Muscle layer of colon (tissue), 2 donors: Measurements from ENCODE around the gene NTHL1.

Experiments used
- H3K27ac ChIP-seq: one replicate; pipeline ENCODE4 v1.7.0; 2013; ENCODE audit warnings: low read depth, mild to moderate bottlenecking, low read length, moderate library complexity
- H3K27me3 ChIP-seq, 2 donors: one replicate each; pipeline ENCODE4 v1.7.0; 2013; ENCODE audit warnings: low read length in 2 of 2, mild to moderate bottlenecking in 2 of 2; ENCODE audit not compliant: insufficient read depth in 2 of 2, control insufficient read depth in 1 of 2
- H3K36me3 ChIP-seq: one replicate; pipeline ENCODE4 v1.7.0; 2013; ENCODE audit warnings: mild to moderate bottlenecking, low read length; ENCODE audit not compliant: insufficient read depth
- H3K4me1 ChIP-seq: one replicate; pipeline ENCODE4 v1.7.0; 2013; ENCODE audit warnings: mild to moderate bottlenecking, low read length; ENCODE audit not compliant: insufficient read depth
- H3K4me3 ChIP-seq, 2 donors: one replicate each; pipeline ENCODE4 v1.7.0; 2013; ENCODE audit warnings: low read length in 2 of 2, low read depth in 1 of 2, mild to moderate bottlenecking in 1 of 2, moderate library complexity in 1 of 2
- H3K9ac ChIP-seq: one replicate; pipeline ENCODE4 v1.7.0; 2013; ENCODE audit warnings: low read length
- H3K9me3 ChIP-seq: one replicate; pipeline ENCODE4 v1.7.0; 2013; ENCODE audit warnings: mild to moderate bottlenecking, low read length
- donor health status: abdominal sarcoma.
- donor health status: Adenocarcinoma of cecum.

NTHL1 gene

GRCh38 chr16:2058872-2059271 lies 11.2 kb upstream of the NTHL1 start:
- Histone ChIP-seq H3K4me3 (no peak overlapping the region), H3K36me3 (peaks cover 52% of the 10 kb centered on the region), H3K4me1 (no peaks in the 10 kb centered on the region), H3K27me3 (no peaks in the 10 kb centered on the region), H3K27ac (no peak overlapping the region), H3K9me3 (no peaks in the 10 kb centered on the region), H3K9ac (no peak overlapping the region)

GRCh38 chr16:2058420-2058819 lies 10.8 kb upstream of the NTHL1 start:
- H3K9ac ChIP-seq = no peak overlapping the region
- H3K27ac ChIP-seq = no peak overlapping the region
- peaks cover 52% of the 10 kb centered on the region for H3K36me3 ChIP-seq
- H3K4me3 ChIP-seq = no peak overlapping the region
- no peaks in the 10 kb centered on the region for H3K9me3 ChIP-seq
- H3K4me1 ChIP-seq = no peaks in the 10 kb centered on the region
- H3K27me3 ChIP-seq = no peaks in the 10 kb centered on the region

DNA sequence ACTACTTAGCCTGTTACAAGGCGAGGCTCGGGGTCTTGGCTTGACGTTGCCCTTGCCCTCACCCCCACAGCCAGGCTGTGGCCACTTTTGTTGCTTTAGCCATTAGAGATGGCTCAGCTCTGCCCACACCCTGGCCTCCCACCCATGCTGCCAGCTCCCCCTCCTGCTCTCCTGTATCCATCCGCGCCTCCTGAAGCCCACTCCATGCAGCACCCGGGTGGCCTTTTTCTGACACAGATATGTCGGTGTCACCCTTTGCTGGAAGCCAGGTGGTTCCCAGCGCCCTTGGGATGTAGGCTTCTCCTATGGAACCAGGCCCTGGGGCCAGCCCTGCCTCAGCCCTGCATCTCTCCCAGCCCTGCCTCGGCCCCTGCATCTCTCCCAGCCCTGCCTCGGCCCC lies 9.8 kb upstream of the NTHL1 start:
- Histone ChIP-seq H3K4me3 (no peak overlapping the region), H3K27ac (no peak overlapping the region), H3K9ac (no peak overlapping the region), H3K9me3 (no peaks in the 10 kb centered on the region), H3K4me1 (no peaks in the 10 kb centered on the region), H3K36me3 (peaks cover 58% of the 10 kb centered on the region), H3K27me3 (no peaks in the 10 kb centered on the region)

GRCh38 chr16:2056681-2057407 lies 9.2 kb upstream of the NTHL1 start:
- Histone ChIP-seq H3K27me3 (no peaks in the 10 kb centered on the region), H3K4me1 (no peaks in the 10 kb centered on the region), H3K4me3 (no peak overlapping the region), H3K36me3 (peaks cover 64% of the 10 kb centered on the region), H3K27ac (no peak overlapping the region), H3K9ac (no peak overlapping the region), H3K9me3 (no peaks in the 10 kb centered on the region)

DNA sequence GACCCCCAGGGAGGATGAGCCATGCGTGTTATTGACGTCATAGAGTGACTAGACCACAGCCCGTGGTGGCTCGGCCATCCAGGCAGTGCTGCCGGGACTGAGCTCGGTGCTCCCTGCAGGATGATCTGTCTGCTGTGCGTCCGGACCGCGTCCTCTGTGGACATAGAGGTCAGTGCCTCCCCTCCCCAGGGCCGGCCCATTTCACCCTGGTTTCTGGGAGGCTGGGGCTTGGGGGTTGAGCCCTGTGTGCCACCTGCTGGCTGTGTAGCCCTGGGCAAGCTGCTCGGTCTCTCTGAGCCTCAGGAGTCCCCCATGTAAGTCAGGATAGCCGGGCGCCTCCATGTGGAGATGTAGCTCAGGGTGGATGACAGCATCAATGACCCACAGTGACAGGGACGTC lies 8.4 kb upstream of the NTHL1 start:
- H3K27me3 ChIP-seq = no peaks in the 10 kb centered on the region
- H3K9me3 ChIP-seq = no peaks in the 10 kb centered on the region
- H3K27ac ChIP-seq = no peak overlapping the region
- peaks cover 70% of the 10 kb centered on the region for H3K36me3 ChIP-seq
- H3K4me1 ChIP-seq = no peaks in the 10 kb centered on the region
- H3K4me3 ChIP-seq = no peak overlapping the region
- no peak overlapping the region for H3K9ac ChIP-seq

- H3K9me3 ChIP-seq = no peaks in the 10 kb centered on the region
- no peaks in the 10 kb centered on the region for H3K4me1 ChIP-seq
- peaks cover 73% of the 10 kb centered on the region for H3K36me3 ChIP-seq
- no peak overlapping the region for H3K9ac ChIP-seq
- no peaks in the 10 kb centered on the region for H3K27me3 ChIP-seq
- no peak overlapping the region for H3K4me3 ChIP-seq
- H3K27ac ChIP-seq = no peak overlapping the region
These were observed 7.1 kb upstream of the NTHL1 start for GRCh38 chr16:2054543-2055245.

DNA sequence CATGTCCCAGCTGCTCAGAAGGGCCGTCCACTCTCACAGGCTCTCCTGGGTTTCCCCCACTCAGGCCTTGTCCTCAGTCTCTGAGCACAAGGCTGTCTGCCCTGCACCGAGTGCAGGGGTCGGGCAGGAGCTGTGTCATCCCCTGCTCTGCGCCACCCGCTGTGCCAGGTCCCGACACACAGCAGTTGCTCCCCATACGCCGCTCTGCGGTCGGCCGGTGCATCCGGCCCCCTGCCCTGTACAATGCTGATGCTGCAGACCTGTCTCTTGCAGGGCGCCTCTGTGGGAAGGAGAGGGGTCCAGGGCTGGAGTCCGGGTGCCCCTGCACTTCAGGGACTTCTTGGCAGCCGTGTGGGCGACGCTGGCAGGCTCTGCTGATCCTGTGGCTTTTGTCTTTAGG lies 6.3 kb upstream of the NTHL1 start:
- Histone ChIP-seq H3K4me1 (peaks cover under 1% of the 10 kb centered on the region), H3K27me3 (no peaks in the 10 kb centered on the region), H3K36me3 (peaks cover 72% of the 10 kb centered on the region), H3K9me3 (no peaks in the 10 kb centered on the region), H3K4me3 (no peak overlapping the region), H3K27ac (no peak overlapping the region), H3K9ac (no peak overlapping the region)

GRCh38 chr16:2053211-2053610 lies 5.6 kb upstream of the NTHL1 start:
- Histone ChIP-seq H3K27ac (no peak overlapping the region), H3K27me3 (no peaks in the 10 kb centered on the region), H3K4me1 (peaks cover 6% of the 10 kb centered on the region), H3K4me3 (no peak overlapping the region), H3K36me3 (peaks cover 65% of the 10 kb centered on the region), H3K9me3 (no peaks in the 10 kb centered on the region), H3K9ac (no peak overlapping the region)

DNA sequence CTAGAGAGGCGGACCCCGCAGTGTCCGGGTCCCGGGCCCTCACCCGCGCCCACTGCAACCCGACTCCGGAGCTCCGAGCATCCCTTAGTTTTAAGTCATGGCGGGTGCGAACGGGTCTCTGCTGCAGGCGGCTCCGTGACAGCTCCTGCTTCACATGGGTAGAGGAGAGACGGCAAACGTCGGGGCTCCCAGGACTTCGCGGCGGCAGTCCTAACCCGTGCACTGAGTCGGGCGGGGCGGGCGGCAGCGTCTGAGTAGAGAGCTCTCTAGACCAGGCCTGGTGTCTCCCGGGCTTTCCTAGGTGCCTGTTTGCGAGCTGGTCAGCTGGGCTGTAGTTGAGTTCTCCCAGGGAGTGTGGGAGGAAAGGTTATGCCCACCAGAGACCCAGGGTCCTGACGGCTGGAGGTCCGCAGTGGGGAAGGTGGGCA lies 496 bp upstream of the NTHL1 start:
- Histone ChIP-seq H3K36me3 (peaks cover 31% of the 10 kb centered on the region), H3K4me3 (peak overlapping the region; percentile 63 to 96), H3K4me1 (peaks cover 24% of the 10 kb centered on the region), H3K27ac (peak overlapping the region; percentile 92), H3K27me3 (no peaks in the 10 kb centered on the region), H3K9me3 (no peaks in the 10 kb centered on the region), H3K9ac (peak overlapping the region; percentile 18)

- no peaks in the 10 kb centered on the region for H3K9me3 ChIP-seq
- peak overlapping the region; percentile 65 for H3K27ac ChIP-seq
- H3K27me3 ChIP-seq = no peaks in the 10 kb centered on the region
- H3K9ac ChIP-seq = no peak overlapping the region
- H3K4me1 ChIP-seq = peaks cover 26% of the 10 kb centered on the region
- H3K4me3 ChIP-seq = peak overlapping the region; percentile 63 to 96
- peaks cover 19% of the 10 kb centered on the region for H3K36me3 ChIP-seq
These were observed 723 bp downstream of the NTHL1 start for GRCh38 chr16:2046893-2047329.

DNA sequence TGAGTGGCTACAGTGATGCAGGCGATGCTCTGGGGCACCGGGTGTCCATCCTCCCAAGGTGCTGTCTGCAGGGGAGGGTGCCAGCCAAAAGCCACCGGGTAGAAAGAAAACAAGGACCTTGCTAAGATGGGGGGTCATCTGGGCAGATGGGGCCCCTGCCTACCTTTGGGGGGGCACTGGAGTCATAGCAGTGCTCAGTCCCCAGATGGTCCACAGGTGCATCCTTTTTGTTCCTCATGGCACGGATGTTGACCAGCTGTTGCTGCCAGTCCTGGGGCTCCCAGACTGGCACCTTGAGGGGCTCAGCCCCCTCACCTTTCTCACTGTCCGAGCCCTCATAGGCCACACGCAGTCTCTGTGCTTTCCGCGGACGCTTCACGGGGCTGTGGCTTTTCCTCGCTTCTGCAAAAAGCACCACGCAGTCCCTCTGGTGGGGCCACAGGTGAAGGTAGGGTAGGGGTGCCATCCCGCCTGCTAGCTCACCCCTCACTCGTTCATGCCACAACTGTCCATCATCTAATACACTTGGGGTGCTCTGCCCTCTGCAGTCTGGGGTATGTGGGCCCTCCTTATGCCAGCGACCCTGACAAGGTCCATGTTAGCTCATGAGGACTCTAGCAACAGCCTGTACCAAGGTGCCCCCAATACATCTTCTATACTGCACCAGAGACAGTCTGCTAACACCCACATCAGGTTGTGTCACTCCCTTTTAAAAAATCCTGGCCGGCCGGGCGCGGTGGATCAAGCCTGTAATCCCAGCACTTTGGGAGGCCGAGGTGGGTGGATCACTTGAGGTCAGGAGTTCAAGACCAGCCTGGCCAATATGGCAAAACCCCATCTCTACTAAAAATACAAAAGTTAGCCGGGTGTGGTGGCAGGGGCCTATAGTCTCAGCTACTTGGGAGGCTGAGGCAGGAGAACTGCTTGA lies 1.4 kb downstream of the NTHL1 start:
- peaks cover 26% of the 10 kb centered on the region for H3K4me1 ChIP-seq
- H3K4me3 ChIP-seq = no peak overlapping the region
- no peaks in the 10 kb centered on the region for H3K27me3 ChIP-seq
- H3K9me3 ChIP-seq = no peaks in the 10 kb centered on the region
- no peak overlapping the region for H3K9ac ChIP-seq
- H3K27ac ChIP-seq = no peak overlapping the region
- H3K36me3 ChIP-seq = peaks cover 12% of the 10 kb centered on the region
